ENCODE data around the gene LDLRAD3.
A peak's percentile ranks its signal among the peaks of the same experiment; 100 is the strongest.

The LDLRAD3 gene

DNA sequence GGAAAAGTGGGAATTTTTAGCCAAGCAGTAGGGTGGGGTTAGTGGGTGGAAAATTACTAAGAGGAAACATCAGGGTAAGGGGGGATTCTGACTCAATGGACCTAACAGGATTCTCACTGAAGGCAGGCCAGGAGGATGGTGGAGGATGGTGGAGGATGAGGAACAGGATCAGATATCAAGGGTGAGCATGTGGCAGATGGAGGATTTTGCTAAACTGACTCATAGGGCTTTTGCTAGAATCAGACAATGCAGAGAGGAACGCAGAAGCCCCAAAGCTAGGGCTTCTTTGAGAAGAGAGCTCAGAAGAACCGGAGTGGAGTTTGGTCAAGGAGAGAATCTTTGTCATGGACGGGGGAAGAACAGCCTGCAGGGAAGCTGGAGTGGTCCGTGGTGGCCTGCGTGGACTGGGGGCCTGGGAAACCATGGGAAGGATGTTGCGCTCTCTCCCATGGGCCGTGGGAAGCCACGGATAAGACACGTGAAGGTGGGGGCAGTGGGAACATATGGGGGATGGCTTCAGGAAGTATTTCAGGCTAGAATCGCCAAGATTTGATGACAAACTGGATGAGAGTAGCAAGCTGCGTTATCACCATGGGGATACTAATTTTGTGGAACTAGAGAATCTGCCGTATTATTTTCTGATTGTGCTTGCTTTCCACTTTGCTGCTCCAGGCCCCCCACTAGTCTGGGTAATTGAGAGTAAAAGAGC, 165.2 kb downstream of the LDLRAD3 start:
- TF ChIP-seq POLR2A (IDR thresholded peaks at IDR 0.05; ENCODE audit: low read length) (no peak), GATA1 (IDR thresholded peaks at IDR 0.05; ENCODE audit: low read depth, low read length) (no peak)
- DNase-seq, result peak; percentile 25 to 27

GRCh38 chr11:36109590-36109849, 165.7 kb downstream of the LDLRAD3 start:
- DNase-seq, result no peak
- no peak for TF ChIP-seq POLR2A (IDR thresholded peaks at IDR 0.05; ENCODE audit: low read length)
- TF ChIP-seq GATA1 (IDR thresholded peaks at IDR 0.05; ENCODE audit: low read depth, low read length), result no peak

GRCh38 chr11:36109850-36110606, 166.2 kb downstream of the LDLRAD3 start:
- no peak for DNase-seq
- no peak for TF ChIP-seq POLR2A (IDR thresholded peaks at IDR 0.05; ENCODE audit: low read length)
- no peak for TF ChIP-seq GATA1 (IDR thresholded peaks at IDR 0.05; ENCODE audit: low read depth, low read length)

DNA sequence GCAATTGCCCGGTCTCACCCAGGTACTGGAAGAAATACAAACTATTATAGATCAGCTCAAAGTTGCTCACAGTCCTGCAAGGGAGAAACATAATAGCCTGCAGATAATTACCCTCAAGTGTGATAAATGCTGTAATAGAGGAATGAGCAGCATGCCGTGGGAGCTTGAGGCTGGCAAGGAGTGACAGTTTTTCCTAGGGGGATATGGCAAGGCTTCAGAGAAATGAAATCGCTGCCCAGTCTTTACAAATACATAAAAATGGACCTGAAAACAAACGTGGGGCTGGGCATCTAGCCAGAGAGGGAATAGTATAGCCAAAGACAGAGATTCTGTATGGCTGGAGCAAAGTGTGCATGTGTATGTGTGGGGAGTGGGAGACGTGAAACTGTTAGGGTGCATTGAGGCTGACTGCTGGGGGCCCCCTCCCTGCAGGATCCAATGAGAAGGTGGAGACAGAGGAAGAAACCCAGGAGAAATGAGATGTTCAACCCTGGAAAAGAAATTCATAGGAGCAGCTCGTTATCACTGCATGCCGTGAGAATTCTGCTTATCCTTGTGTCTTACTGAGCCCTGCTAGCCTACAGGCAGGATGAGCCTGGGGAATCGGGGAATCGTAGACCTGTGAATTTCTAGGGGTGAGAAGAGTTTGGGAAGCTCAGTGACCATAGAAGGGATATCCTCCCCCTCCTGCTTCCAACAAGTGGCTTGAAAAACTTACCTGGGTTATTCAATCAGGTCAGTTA, 167.0 kb downstream of the LDLRAD3 start:
- no peak for DNase-seq

DNA sequence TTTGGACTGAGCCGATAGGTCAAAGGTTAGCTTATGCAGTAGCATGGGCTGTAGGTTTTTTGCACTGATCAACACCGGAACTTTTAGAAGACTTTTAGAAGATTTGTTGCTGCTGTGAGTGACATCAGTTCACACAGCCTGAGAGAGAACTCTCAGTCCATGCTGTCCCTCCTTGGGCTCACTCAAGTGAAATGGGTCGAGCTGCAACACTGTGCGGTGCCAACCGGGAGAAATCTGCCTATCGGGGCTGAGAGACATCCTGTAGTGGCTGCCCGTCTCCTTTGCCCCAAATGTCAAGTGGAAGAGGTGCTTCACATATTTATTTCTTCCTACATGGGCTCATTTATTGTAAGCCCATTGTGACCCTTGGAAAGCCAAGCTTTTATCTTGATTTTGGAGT, 170.2 kb downstream of the LDLRAD3 start:
- DNase-seq, result no peak
- TF ChIP-seq POLR2A (IDR thresholded peaks at IDR 0.05; ENCODE audit: low read length) (no peak), GATA1 (IDR thresholded peaks at IDR 0.05; ENCODE audit: low read depth, low read length) (no peak)

More for the DNA sequence above, 167.0 kb downstream of the LDLRAD3 start:
- TF ChIP-seq POLR2A (IDR thresholded peaks at IDR 0.05; ENCODE audit: low read length) (no peak), GATA1 (IDR thresholded peaks at IDR 0.05; ENCODE audit: low read depth, low read length) (no peak)

DNA sequence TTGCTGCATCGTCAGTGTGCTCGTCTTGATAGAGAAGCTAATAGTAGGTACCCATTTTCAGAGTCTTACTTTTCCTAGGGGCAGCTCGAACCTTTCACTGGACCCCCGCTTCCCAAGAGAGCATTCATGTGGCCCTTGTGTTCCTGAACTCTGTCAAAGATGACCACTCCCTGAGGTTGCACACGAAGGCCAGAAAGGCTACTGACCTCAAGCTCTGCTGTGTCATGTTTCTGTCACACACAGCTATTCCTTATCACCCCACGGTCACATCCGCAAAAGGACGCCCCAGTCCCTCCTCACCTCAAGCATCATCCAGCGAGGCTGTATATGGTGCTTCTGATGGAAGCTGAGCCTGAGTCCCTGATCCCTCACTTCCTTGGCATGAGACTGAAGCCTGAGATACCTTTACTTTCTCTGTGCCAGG, 171.5 kb downstream of the LDLRAD3 start:
- no peak for TF ChIP-seq GATA1 (IDR thresholded peaks at IDR 0.05; ENCODE audit: low read depth, low read length)
- no peak for TF ChIP-seq POLR2A (IDR thresholded peaks at IDR 0.05; ENCODE audit: low read length)
- peak; percentile 25 to 56 for DNase-seq

DNA sequence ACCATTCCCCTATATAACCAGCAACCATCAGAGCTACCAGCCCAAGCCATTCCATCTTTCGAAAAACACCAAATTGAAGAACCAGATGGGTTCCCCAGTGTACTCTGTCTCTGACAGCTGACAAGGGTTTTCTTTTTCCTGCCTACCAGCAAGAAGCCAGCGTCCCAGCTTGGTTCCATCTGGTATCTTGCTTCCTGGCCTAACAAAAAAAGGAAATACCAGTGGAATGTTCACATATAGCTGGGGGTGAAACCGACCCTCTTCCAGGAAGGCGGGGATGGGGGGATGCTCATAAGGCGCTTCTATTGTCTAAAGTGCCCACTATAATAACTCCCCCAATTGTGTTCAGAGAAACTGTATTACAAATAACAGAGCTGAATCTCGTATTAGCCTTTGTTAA, 172.3 kb downstream of the LDLRAD3 start:
- TF ChIP-seq POLR2A (IDR thresholded peaks at IDR 0.05; ENCODE audit: low read length) (no peak), GATA1 (IDR thresholded peaks at IDR 0.05; ENCODE audit: low read depth, low read length) (no peak)
- no peak for DNase-seq

GRCh38 chr11:36118084-36118483, 174.2 kb downstream of the LDLRAD3 start:
- no peak for DNase-seq
- TF ChIP-seq POLR2A (IDR thresholded peaks at IDR 0.05; ENCODE audit: low read length) (no peak), GATA1 (IDR thresholded peaks at IDR 0.05; ENCODE audit: low read depth, low read length) (no peak)

- DNase-seq, result no peak
- TF ChIP-seq POLR2A (IDR thresholded peaks at IDR 0.05; ENCODE audit: low read length) (no peak), GATA1 (IDR thresholded peaks at IDR 0.05; ENCODE audit: low read depth, low read length) (no peak)
Measured at GRCh38 chr11:36119300-36119699, 175.4 kb downstream of the LDLRAD3 start.

DNA sequence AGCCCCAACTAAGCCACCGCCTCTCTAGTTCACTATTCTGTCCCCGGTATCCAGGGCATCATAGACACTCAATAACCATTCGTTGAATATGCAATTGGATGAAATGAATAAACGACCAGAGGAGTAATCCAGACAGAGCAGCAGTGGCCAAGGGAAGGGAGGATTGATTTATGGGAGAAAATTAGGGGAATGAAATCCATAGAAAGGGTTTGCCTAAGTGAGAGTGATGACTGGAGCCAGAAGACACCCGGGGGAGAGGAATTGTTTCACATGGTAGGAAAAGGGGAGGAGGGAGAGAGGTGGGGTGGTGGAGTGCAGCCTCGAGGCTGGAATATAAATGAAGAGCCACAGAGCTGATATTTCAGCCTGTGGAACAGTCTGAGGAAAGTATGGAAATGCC, 177.2 kb downstream of the LDLRAD3 start:
- no peak for DNase-seq
- TF ChIP-seq GATA1 (IDR thresholded peaks at IDR 0.05; ENCODE audit: low read depth, low read length) (no peak), POLR2A (IDR thresholded peaks at IDR 0.05; ENCODE audit: low read length) (no peak)

- DNase-seq, result no peak
- TF ChIP-seq GATA1 (IDR thresholded peaks at IDR 0.05; ENCODE audit: low read depth, low read length) (no peak), POLR2A (IDR thresholded peaks at IDR 0.05; ENCODE audit: low read length) (no peak)
Measured at GRCh38 chr11:36122671-36123070, 178.8 kb downstream of the LDLRAD3 start.

- TF ChIP-seq GATA1 (IDR thresholded peaks at IDR 0.05; ENCODE audit: low read depth, low read length), result no peak
- no peak for TF ChIP-seq POLR2A (IDR thresholded peaks at IDR 0.05; ENCODE audit: low read length)
- peak in 1 of 2 experiments; percentile 21 for DNase-seq
Measured at GRCh38 chr11:36123336-36124101, 179.7 kb downstream of the LDLRAD3 start.

- TF ChIP-seq GATA1 (IDR thresholded peaks at IDR 0.05; ENCODE audit: low read depth, low read length) (no peak), POLR2A (IDR thresholded peaks at IDR 0.05; ENCODE audit: low read length) (no peak)
Measured at GRCh38 chr11:36126678-36127077, 182.8 kb downstream of the LDLRAD3 start.

GRCh38 chr11:36127550-36127949, 183.7 kb downstream of the LDLRAD3 start:
- TF ChIP-seq POLR2A (IDR thresholded peaks at IDR 0.05; ENCODE audit: low read length) (no peak), GATA1 (IDR thresholded peaks at IDR 0.05; ENCODE audit: low read depth, low read length) (no peak)
- no peak for DNase-seq

More at GRCh38 chr11:36126678-36127077, 182.8 kb downstream of the LDLRAD3 start:
- no peak for DNase-seq

Measured in erythroblast (primary cell).